Measurements from ENCODE around the gene MREG.
"Not testable (repeated sequence)": the region's sequence is repeated elsewhere in the genome, so short reads cannot be mapped to it uniquely, and the experiment has no call there.

MREG gene

GRCh38 chr2:215983581-215984351, 29.6 kb downstream of the MREG start:
- DNase-seq = no peak

GRCh38 chr2:215982465-215982875, 30.9 kb downstream of the MREG start:
- DNase-seq = peak; percentile 92

- DNase-seq = no peak
These were observed 32.2 kb downstream of the MREG start for GRCh38 chr2:215981115-215981514.

GRCh38 chr2:215979620-215980019, 33.7 kb downstream of the MREG start:
- peak; percentile 85 for DNase-seq

- DNase-seq = no peak
These were observed 38.5 kb downstream of the MREG start for GRCh38 chr2:215974700-215975429.

GRCh38 chr2:215973954-215974699, 39.2 kb downstream of the MREG start:
- DNase-seq = no peak

GRCh38 chr2:215973145-215973792, 40.1 kb downstream of the MREG start:
- DNase-seq = no peak

- no peak for DNase-seq
These were observed 41.7 kb downstream of the MREG start for GRCh38 chr2:215971671-215972070.

- not testable (repeated sequence) for DNase-seq
These were observed 42.5 kb downstream of the MREG start for GRCh38 chr2:215970894-215971293.

GRCh38 chr2:215970425-215970824, 42.9 kb downstream of the MREG start:
- peak; percentile 45 for DNase-seq

GRCh38 chr2:215969131-215969841, 44.1 kb downstream of the MREG start:
- DNase-seq = no peak

- no peak for DNase-seq
These were observed 44.9 kb downstream of the MREG start for GRCh38 chr2:215968499-215968898.

GRCh38 chr2:215967590-215968378, 45.6 kb downstream of the MREG start:
- peak; percentile 42 for DNase-seq

- no peak for DNase-seq
These were observed 46.4 kb downstream of the MREG start for GRCh38 chr2:215966951-215967350.

- no peak for DNase-seq
These were observed 47.1 kb downstream of the MREG start for GRCh38 chr2:215966274-215966673.

GRCh38 chr2:215965532-215966165, 47.7 kb downstream of the MREG start:
- DNase-seq = no peak

GRCh38 chr2:215961981-215962380, 51.4 kb downstream of the MREG start:
- no peak for DNase-seq

- no peak for DNase-seq
These were observed 55.1 kb downstream of the MREG start for GRCh38 chr2:215958257-215958656.

- DNase-seq = not testable (repeated sequence)
These were observed 55.8 kb downstream of the MREG start for GRCh38 chr2:215957354-215958122.
